H1 (cell line): ENCODE results near the gene LAP3.

ENCODE experiments used
- EP300 ChIP-seq, 2 experiments: IDR thresholded peaks; 1 replicate in 1 of 2; 2 replicates in 1 of 2; pipeline ENCODE4 v1.6.1; 2011 to 2012; ENCODE audit warnings: low read depth in 2 of 2, low read length in 2 of 2, mild to moderate bottlenecking in 2 of 2, borderline replicate concordance in 1 of 2, inconsistent platforms in 1 of 2, moderate library complexity in 1 of 2
- SIN3A ChIP-seq, 2 experiments: IDR thresholded peaks in 1 of 2; conservative IDR thresholded peaks in 1 of 2; 2 replicates each; pipeline ENCODE4 v1.6.1; 2011 to 2012; ENCODE audit warnings: low read length in 2 of 2, improper control_type of control experiment in 1 of 2, low read depth in 1 of 2, mild to moderate bottlenecking in 1 of 2

GRCh38 chr4:17623451-17624001 lies 46.5 kb downstream of the LAP3 start:
- TF ChIP-seq SIN3A (conservative IDR thresholded peaks at IDR 0.05 in 1 of 2, IDR thresholded peaks at IDR 0.05 in 1 of 2; ENCODE audit: low read depth in 1 of 2, low read length in 2 of 2) (no peak), EP300 (IDR thresholded peaks at IDR 0.05; ENCODE audit: borderline replicate concordance in 1 of 2, low read depth in 2 of 2, low read length in 2 of 2) (no peak)
